CD4-positive, alpha-beta T cell (primary cell): ENCODE results near the gene SLC7A5. TPM values are rescaled to one million over a fixed set of nuclear protein-coding genes. Genes with fewer than 3 reads are reported as not detected.
"Not testable (repeated sequence)": the region's sequence is repeated elsewhere in the genome, so short reads cannot be mapped to it uniquely, and the experiment has no call there.

ENCODE experiments used
- ATAC-seq: fragments of 200-7000 bp; cut with Tn5 transposase; one replicate; pipeline ENCODE4 v1.10.0; 2022; ENCODE audit warnings: mild to moderate bottlenecking; ENCODE audit not compliant: poor library complexity
- CTCF ChIA-PET: fragments of 350-600 bp; sonication (Branson Sonifier 250); formaldehyde crosslinking; loops from one replicate; lab custom pipeline; 2021; ENCODE audit warnings: antibody characterized with exemption, inconsistent platforms; lab: Charles Lee
- POLR2A ChIA-PET: fragments of 350-600 bp; sonication (Branson Sonifier 250); formaldehyde crosslinking; loops from one replicate; lab custom pipeline; 2021; ENCODE audit warnings: antibody characterized with exemption, inconsistent platforms; lab: Charles Lee
- DNase-seq, 14 experiments: peaks; one replicate each; pipeline ENCODE4 v3.0.0-alpha.2; 2013 to 2020; ENCODE audit warnings: mixed read lengths in 2 of 14
- H3K27ac ChIP-seq, 2 donors: one replicate each; pipeline versions ENCODE4 v1.5.1 to v1.7.0; 2013; ENCODE audit warnings: low read length in 2 of 2, low read depth in 1 of 2, mild to moderate bottlenecking in 1 of 2
- H3K27me3 ChIP-seq, 2 experiments: 1 replicate in 1 of 2; 2 replicates in 1 of 2; pipeline versions ENCODE4 v1.6.1 to v1.7.0; 2013; ENCODE audit warnings: low read length in 2 of 2, control low read depth in 1 of 2, mild to moderate bottlenecking in 1 of 2, moderate library complexity in 1 of 2; ENCODE audit not compliant: insufficient read depth in 2 of 2, control insufficient read depth in 1 of 2
- H3K36me3 ChIP-seq: one replicate; pipeline ENCODE4 v1.6.1; 2013; ENCODE audit warnings: low read length, control low read depth; ENCODE audit not compliant: insufficient read depth
- H3K4me1 ChIP-seq: one replicate; pipeline ENCODE4 v1.6.1; 2013; ENCODE audit warnings: low read length, control low read depth; ENCODE audit not compliant: insufficient read depth
- H3K4me3 ChIP-seq: one replicate; pipeline ENCODE4 v1.5.1; 2013; ENCODE audit warnings: mild to moderate bottlenecking, low read length, moderate library complexity
- H3K9me3 ChIP-seq, 2 experiments: 1 replicate in 1 of 2; 2 replicates in 1 of 2; pipeline versions ENCODE4 v1.6.1 to v1.7.0; 2013; ENCODE audit warnings: low read length in 2 of 2, mild to moderate bottlenecking in 2 of 2, control low read depth in 1 of 2, moderate library complexity in 1 of 2; ENCODE audit not compliant: control insufficient read depth in 1 of 2, insufficient read depth in 1 of 2
- H3K27ac Mint-ChIP-seq: one replicate; pipeline ENCODE4 v1.8.0; 2020; ENCODE audit warnings: mixed read lengths
- H3K27me3 Mint-ChIP-seq: one replicate; pipeline ENCODE4 v1.8.0; 2021; ENCODE audit warnings: mixed read lengths
- H3K36me3 Mint-ChIP-seq: one replicate; pipeline ENCODE4 v1.8.0; 2021; ENCODE audit warnings: low read depth, mixed read lengths
- H3K4me1 Mint-ChIP-seq: one replicate; pipeline ENCODE4 v1.8.0; 2021; ENCODE audit warnings: low read depth, mixed read lengths
- H3K4me3 Mint-ChIP-seq: one replicate; pipeline ENCODE4 v1.8.0; 2020; ENCODE audit warnings: mild to moderate bottlenecking, mixed read lengths
- H3K9me3 Mint-ChIP-seq: one replicate; pipeline ENCODE4 v1.8.0; 2020; ENCODE audit warnings: mixed read lengths
- CTCF ChIP-seq: fragments of 200-600 bp; IDR thresholded peaks from one replicate; pipeline ENCODE4 v1.8.0; 2022; ENCODE audit warnings: antibody characterized with exemption, mild to moderate bottlenecking
- intact Hi-C, 2 experiments: fragments of 100-400 bp; cut with DNase I in 1 of 2; cut with micrococcal nuclease in 1 of 2; formaldehyde crosslinking; loops; one replicate each; pipeline versions ENCODE4 v1.15.1 to v1.9.0; 2023 to 2025; cut with DNase I, micrococcal nuclease
- total RNA-seq, 174 experiments: library from RNA in 2 of 174; stranded (reverse) in 2 of 174; gene quantifications; one replicate each; pipeline ENCODE4 v1.2.3 and lab custom pipeline; 2021 to 2026

Gene SLC7A5
- total RNA-seq, 2 experiments from 2014 or later = 80.3 to 85.3 TPM

- TF ChIP-seq CTCF = peak; percentile 77
- intact Hi-C loops = loop anchor here (1.0 kb wide), 4 partner anchors 38 to 131 kb away; no protein-coding TSS in a partner anchor
- H3K36me3 ChIP-seq, H3K27ac ChIP-seq, H3K4me1 ChIP-seq, H3K9me3 Mint-ChIP-seq, POLR2A ChIA-PET, H3K4me1 Mint-ChIP-seq, H3K4me3 Mint-ChIP-seq, H3K27me3 Mint-ChIP-seq, H3K4me3 ChIP-seq, H3K36me3 Mint-ChIP-seq, H3K27me3 ChIP-seq, H3K27ac Mint-ChIP-seq, H3K9me3 ChIP-seq: not testable (repeated sequence)
- ATAC-seq (peak; percentile 94), DNase-seq (peak; percentile 50 to 87 (median 76))
- CTCF ChIA-PET = interaction anchor here (0.6 to 2.4 kb wide), 6 partner anchors 11 to 130 kb away, joined by 3 to 9 read pairs (median 4); no protein-coding TSS in a partner anchor
Observed at GRCh38 chr16:87909203-87909935, 40.1 kb upstream of the SLC7A5 start.

DNA sequence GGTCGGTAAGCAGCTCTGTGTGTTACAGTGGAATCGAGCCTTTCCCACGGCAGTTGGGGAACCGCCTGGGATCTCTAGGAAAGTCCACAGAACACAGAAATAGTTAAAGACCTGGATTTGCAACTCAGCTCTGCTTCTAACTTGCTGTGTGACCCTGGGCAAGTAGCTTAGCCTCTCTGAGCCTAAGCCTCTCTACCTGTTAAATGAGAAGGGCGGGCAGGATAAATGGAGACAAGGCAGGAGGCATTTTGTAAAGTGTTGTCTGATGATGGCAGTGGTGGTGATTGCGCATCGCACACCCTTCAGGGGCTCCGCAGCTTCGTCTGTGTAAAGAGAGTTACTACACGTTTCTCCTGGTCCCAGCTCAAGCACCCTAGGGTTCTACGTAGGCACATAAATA lies 38.8 kb upstream of the SLC7A5 start:
- intact Hi-C loops, POLR2A ChIA-PET, H3K36me3 Mint-ChIP-seq, H3K4me1 Mint-ChIP-seq, H3K4me3 Mint-ChIP-seq, H3K4me1 ChIP-seq, ATAC-seq, H3K9me3 ChIP-seq, H3K27ac ChIP-seq, H3K27me3 Mint-ChIP-seq, H3K4me3 ChIP-seq, H3K27me3 ChIP-seq, H3K36me3 ChIP-seq, H3K27ac Mint-ChIP-seq, DNase-seq, H3K9me3 Mint-ChIP-seq: not testable (repeated sequence)
- CTCF ChIA-PET = interaction anchor here (2.1 to 2.4 kb wide), 2 partner anchors 58 to 129 kb away, joined by 9 read pairs; no protein-coding TSS in a partner anchor

DNA sequence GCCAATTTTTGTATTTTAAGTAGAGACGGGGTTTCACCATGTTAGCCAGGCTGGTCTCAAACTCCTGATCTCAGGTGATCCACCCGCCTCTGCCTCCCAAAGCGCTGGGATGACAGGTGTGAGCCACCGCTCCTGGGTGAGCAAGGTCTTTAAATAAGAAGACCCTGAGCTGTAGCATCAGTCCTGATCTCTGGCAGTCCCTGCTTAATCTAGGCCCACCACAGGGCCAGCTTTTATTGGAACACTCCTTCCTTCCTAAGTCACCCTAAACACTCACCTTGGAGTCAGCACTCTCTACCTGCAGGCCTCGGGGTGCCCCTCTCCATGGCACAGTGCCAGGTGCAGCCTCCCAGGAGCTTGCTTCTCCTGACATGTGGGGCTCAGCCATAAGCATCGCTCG lies 36.2 kb upstream of the SLC7A5 start:
- intact Hi-C loops, H3K27ac Mint-ChIP-seq, H3K9me3 ChIP-seq, ATAC-seq, H3K36me3 Mint-ChIP-seq, H3K4me3 Mint-ChIP-seq, H3K4me1 ChIP-seq, H3K4me3 ChIP-seq, POLR2A ChIA-PET, H3K27me3 Mint-ChIP-seq, H3K36me3 ChIP-seq, H3K27me3 ChIP-seq, H3K27ac ChIP-seq, H3K4me1 Mint-ChIP-seq, H3K9me3 Mint-ChIP-seq, DNase-seq: not testable (repeated sequence)
- CTCF ChIA-PET = interaction anchor here (1.0 kb wide), 1 partner anchor 126 kb away, joined by 3 read pairs; no protein-coding TSS in a partner anchor

DNA sequence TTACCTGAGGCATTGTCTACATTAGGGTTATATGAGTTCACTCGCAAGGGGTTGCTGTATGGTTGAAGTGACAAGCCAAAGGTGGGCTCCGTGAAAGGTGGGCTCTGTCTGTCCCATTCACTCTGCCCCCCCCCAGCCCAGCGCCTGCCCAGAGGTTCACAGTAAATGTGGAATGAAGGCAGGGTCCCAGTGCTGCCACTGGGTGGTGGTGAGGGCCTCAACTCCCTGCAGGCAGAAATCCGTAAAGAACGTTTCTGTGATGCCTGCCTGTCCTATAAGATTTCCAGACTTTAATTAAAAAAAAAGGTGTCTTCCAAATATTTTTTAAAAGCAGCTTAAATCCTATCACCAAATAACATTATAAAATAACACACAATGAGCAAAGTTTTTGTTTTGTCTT lies 35.7 kb upstream of the SLC7A5 start:
- DNase-seq, H3K27me3 Mint-ChIP-seq, H3K4me3 ChIP-seq, H3K36me3 ChIP-seq, H3K27ac ChIP-seq, H3K4me3 Mint-ChIP-seq, intact Hi-C loops, H3K9me3 ChIP-seq, H3K4me1 ChIP-seq, ATAC-seq, H3K4me1 Mint-ChIP-seq, H3K9me3 Mint-ChIP-seq, POLR2A ChIA-PET, H3K36me3 Mint-ChIP-seq, H3K27ac Mint-ChIP-seq, H3K27me3 ChIP-seq: not testable (repeated sequence)
- CTCF ChIA-PET = interaction anchor here (1.0 kb wide), 1 partner anchor 126 kb away, joined by 3 read pairs; no protein-coding TSS in a partner anchor

- H3K4me3 Mint-ChIP-seq, POLR2A ChIA-PET, H3K9me3 Mint-ChIP-seq, CTCF ChIA-PET, H3K27me3 ChIP-seq, H3K27ac ChIP-seq, ATAC-seq, H3K27ac Mint-ChIP-seq, H3K4me3 ChIP-seq, DNase-seq, intact Hi-C loops, H3K36me3 ChIP-seq, H3K9me3 ChIP-seq, H3K36me3 Mint-ChIP-seq, H3K27me3 Mint-ChIP-seq: not testable (repeated sequence)
- peaks cover 31% of the 10 kb centered on the region for H3K4me1 ChIP-seq
- H3K4me1 Mint-ChIP-seq = peaks cover 28% of the 10 kb centered on the region
Observed at GRCh38 chr16:87900489-87900888, 31.2 kb upstream of the SLC7A5 start.
